Stomach (tissue), 9 donors: Measurements from ENCODE around the gene MCC. TPM values are rescaled to one million over a fixed set of nuclear protein-coding genes. Genes with fewer than 3 reads are reported as not detected.

Source experiments
- DNase-seq, 2 donors: peaks; one replicate each; pipeline versions ENCODE4 v3.0.0 to v3.0.0-alpha.2; 2013 to 2019
- H3K27ac ChIP-seq, 5 donors: fragments of 200-600 bp in 4 of 5; sonication (generic) in 4 of 5; one replicate each; pipeline ENCODE4 v1.5.1; 2013 to 2019; ENCODE audit warnings: mild to moderate bottlenecking in 1 of 5, moderate library complexity in 1 of 5
- H3K27me3 ChIP-seq, 3 donors: fragments of 200-600 bp; sonication (generic); one replicate each; pipeline ENCODE4 v1.5.1; 2017 to 2019; ENCODE audit warnings: mixed run types in 1 of 3
- H3K36me3 ChIP-seq, 4 donors: fragments of 200-600 bp; sonication (generic); 1 replicate in 3 of 4; 2 replicates in 1 of 4; pipeline ENCODE4 v1.5.1; 2016 to 2019
- H3K4me1 ChIP-seq, 4 donors: fragments of 200-600 bp; sonication (generic); one replicate each; pipeline ENCODE4 v1.5.1; 2016 to 2019
- H3K4me3 ChIP-seq, 4 donors: fragments of 200-600 bp; sonication (generic) in 3 of 4; one replicate each; pipeline ENCODE4 v1.5.1; 2016 to 2019; ENCODE audit warnings: mild to moderate bottlenecking in 1 of 4
- H3K9me3 ChIP-seq, 4 donors: fragments of 200-600 bp; sonication (generic); one replicate each; pipeline ENCODE4 v1.5.1; 2016 to 2019
- EP300 ChIP-seq: sonication (generic); formaldehyde crosslinking; IDR thresholded peaks from one replicate; pipeline ENCODE4 v1.6.1; 2017; ENCODE audit warnings: antibody characterized with exemption
- POLR2A ChIP-seq, 4 donors: fragments of 450-650 bp; IDR thresholded peaks; one replicate each; pipeline ENCODE4 v1.6.1; 2016; ENCODE audit warnings: antibody characterized with exemption in 4 of 4, control low read depth in 2 of 4, mild to moderate bottlenecking in 1 of 4, moderate library complexity in 1 of 4
- POLR2AphosphoS5 ChIP-seq, 3 donors: sonication (generic); formaldehyde crosslinking; IDR thresholded peaks; one replicate each; pipeline ENCODE4 v1.6.1; 2016; ENCODE audit warnings: antibody characterized with exemption in 3 of 3
- WGBS, 5 donors: extraction: QIAGEN DNeasy Blood & Tissue Kit in 3 of 5; methylation state at CpG; one replicate each; pipeline versions ENCODE4 v1.1.5 to v1.1.7; 2013 to 2018; 5-methylcytosine and 5-hydroxymethylcytosine counted together
- intact Hi-C: fragments of 100-400 bp; cut with DNase I; formaldehyde crosslinking; loops from one replicate; pipeline ENCODE4 v1.15.1; 2023; ENCODE audit warnings: low total_unique reads
- polyA plus RNA-seq, 3 donors: library from polyadenylated mRNA; stranded (reverse); fragments of 200-250 nt; gene quantifications; one replicate each; pipeline ENCODE4 v1.2.3, GENCODE V29; 2013
- total RNA-seq, 5 donors: library from RNA; depleted of rRNA; stranded (reverse); fragments of >200 nt; gene quantifications; one replicate each; pipeline versions ENCODE4 v1.1.0 to v1.2.3, GENCODE V29; 2014 to 2016
- TF ChIP-seq, protein P1 (sequence below), 7 experiments: fragments of 450-650 bp in 4 of 7; fragments of 200-600 bp in 3 of 7; sonication (generic) in 3 of 7; IDR thresholded peaks; one replicate each; pipeline ENCODE4 v1.5.1; 2016 to 2019; ENCODE audit warnings: antibody characterized with exemption in 7 of 7, control low read depth in 2 of 7, mild to moderate bottlenecking in 1 of 7
- donor health status: healthy with polysubstance abuse.
- donor health status: Bipolar disorder and iron deficiency.
- donor health status: healthy.

The MCC gene
- total and polyA plus RNA-seq, 8 donors = 3.8 to 35.1 (median 8.9) TPM

- Histone ChIP-seq H3K27me3 (no peaks in the 10 kb centered on the region), H3K36me3 (no peaks in the 10 kb centered on the region), H3K4me1 (no peaks in the 10 kb centered on the region), H3K27ac (no peak overlapping the region), H3K9me3 (peaks cover 0 to 11% (median 5%) of the 10 kb centered on the region in 4 donors), H3K4me3 (no peak overlapping the region)
- TF ChIP-seq, protein P1, sequence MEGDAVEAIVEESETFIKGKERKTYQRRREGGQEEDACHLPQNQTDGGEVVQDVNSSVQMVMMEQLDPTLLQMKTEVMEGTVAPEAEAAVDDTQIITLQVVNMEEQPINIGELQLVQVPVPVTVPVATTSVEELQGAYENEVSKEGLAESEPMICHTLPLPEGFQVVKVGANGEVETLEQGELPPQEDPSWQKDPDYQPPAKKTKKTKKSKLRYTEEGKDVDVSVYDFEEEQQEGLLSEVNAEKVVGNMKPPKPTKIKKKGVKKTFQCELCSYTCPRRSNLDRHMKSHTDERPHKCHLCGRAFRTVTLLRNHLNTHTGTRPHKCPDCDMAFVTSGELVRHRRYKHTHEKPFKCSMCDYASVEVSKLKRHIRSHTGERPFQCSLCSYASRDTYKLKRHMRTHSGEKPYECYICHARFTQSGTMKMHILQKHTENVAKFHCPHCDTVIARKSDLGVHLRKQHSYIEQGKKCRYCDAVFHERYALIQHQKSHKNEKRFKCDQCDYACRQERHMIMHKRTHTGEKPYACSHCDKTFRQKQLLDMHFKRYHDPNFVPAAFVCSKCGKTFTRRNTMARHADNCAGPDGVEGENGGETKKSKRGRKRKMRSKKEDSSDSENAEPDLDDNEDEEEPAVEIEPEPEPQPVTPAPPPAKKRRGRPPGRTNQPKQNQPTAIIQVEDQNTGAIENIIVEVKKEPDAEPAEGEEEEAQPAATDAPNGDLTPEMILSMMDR (IDR thresholded peaks at IDR 0.05) = no peak
- no peak for TF ChIP-seq POLR2A (IDR thresholded peaks at IDR 0.05)
- TF ChIP-seq POLR2AphosphoS5 (IDR thresholded peaks at IDR 0.05) = no peak
- no peak for TF ChIP-seq EP300
- 62 to 85% (median 74%) methylated on average over 4 of the region's 4 CpGs for WGBS, 5 donors
- DNase-seq = peak in 1 of 2 donors; percentile 74
- intact Hi-C loops = no loop called here
Observed at GRCh38 chr5:113447498-113448050, 40.7 kb downstream of the MCC start.

DNA sequence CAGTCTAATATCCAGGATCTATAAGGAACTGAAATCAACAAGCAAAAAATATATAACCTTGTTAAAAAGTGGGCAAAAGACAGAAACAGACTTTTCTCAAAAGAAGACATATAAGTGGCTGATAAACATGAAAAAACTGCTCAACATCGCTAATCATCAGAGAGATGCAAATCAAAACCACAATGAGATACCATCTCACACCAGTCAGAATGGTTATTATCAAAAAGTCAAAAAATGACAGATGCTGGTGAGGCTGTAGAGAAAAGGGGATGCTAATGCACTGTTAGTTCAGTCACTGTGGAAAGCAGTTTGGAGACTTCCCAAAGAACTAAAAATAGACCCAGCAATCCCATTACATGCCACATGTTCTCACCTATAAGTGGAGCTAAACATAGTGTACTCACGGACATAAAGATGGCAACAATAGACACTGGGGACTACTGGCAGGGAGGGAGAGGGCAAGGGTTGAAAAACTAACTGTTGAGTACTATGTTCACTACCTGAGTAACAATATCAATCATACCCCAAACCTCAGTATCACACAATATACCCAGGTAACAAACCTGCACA lies 41.8 kb downstream of the MCC start:
- H3K36me3 ChIP-seq = no peaks in the 10 kb centered on the region
- WGBS, 5 donors = 72 to 82% (median 78%) methylated on average over 2 of the region's 2 CpGs
- no peak for TF ChIP-seq EP300
- TF ChIP-seq, protein P1 (IDR thresholded peaks at IDR 0.05) = no peak
- TF ChIP-seq POLR2A (IDR thresholded peaks at IDR 0.05) = no peak
- TF ChIP-seq POLR2AphosphoS5 (IDR thresholded peaks at IDR 0.05) = no peak
- no peaks in the 10 kb centered on the region for H3K4me1 ChIP-seq
- H3K27me3 ChIP-seq = no peaks in the 10 kb centered on the region
- no peak overlapping the region for H3K27ac ChIP-seq
- H3K4me3 ChIP-seq = no peak overlapping the region
- H3K9me3 ChIP-seq = peaks cover 0 to 13% (median 5%) of the 10 kb centered on the region in 4 donors
- no peak for DNase-seq
- intact Hi-C loops = no loop called here

- Histone ChIP-seq H3K27ac (no peak overlapping the region), H3K27me3 (no peaks in the 10 kb centered on the region), H3K4me3 (no peak overlapping the region), H3K36me3 (no peaks in the 10 kb centered on the region), H3K9me3 (no peaks in the 10 kb centered on the region), H3K4me1 (peaks cover 0 to 3% (median 0%) of the 10 kb centered on the region in 4 donors)
- peak in 1 of 2 donors; percentile 72 for DNase-seq
- 69 to 88% (median 74%) methylated on average over 1 of the region's 1 CpG for WGBS, 5 donors
- intact Hi-C loops = no loop called here
- no peak for TF ChIP-seq EP300
- TF ChIP-seq, protein P1 (IDR thresholded peaks at IDR 0.05) = no peak
- TF ChIP-seq POLR2AphosphoS5 (IDR thresholded peaks at IDR 0.05) = no peak
- no peak for TF ChIP-seq POLR2A (IDR thresholded peaks at IDR 0.05)
Observed at GRCh38 chr5:113437111-113437510, 51.1 kb downstream of the MCC start.

DNA sequence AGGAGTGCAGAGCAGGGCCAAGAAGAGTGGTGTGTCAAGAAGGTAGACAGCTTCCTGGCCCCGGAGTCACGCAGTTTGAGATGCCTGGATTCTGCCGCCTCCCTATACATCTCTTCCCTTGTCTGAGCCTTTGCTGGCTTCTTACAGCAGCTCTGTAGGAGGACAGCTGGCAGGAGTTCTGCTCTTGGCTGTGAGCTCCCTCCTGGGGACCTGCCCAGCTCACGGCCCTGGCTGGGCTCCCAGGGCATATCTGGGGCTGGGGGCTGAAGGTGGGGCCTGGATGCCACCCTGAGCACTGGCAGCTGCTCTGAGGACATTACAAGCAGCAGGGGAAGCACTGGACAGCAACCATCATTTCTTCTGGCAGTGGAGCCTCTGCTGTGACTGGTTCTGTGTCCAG lies 52.7 kb downstream of the MCC start:
- H3K4me1 ChIP-seq = peaks cover 0 to 3% (median 0%) of the 10 kb centered on the region in 4 donors
- TF ChIP-seq, protein P1 (IDR thresholded peaks at IDR 0.05) = no peak
- TF ChIP-seq POLR2AphosphoS5 (IDR thresholded peaks at IDR 0.05) (no peak), POLR2A (IDR thresholded peaks at IDR 0.05) (no peak), EP300 (no peak)
- no peak overlapping the region for H3K4me3 ChIP-seq
- no peaks in the 10 kb centered on the region for H3K9me3 ChIP-seq
- intact Hi-C loops = no loop called here
- H3K36me3 ChIP-seq = no peaks in the 10 kb centered on the region
- no peaks in the 10 kb centered on the region for H3K27me3 ChIP-seq
- DNase-seq = peak in 1 of 2 donors; percentile 27
- H3K27ac ChIP-seq = no peak overlapping the region
- 53 to 69% (median 62%) methylated on average over 4 of the region's 4 CpGs for WGBS, 5 donors
